ENCODE measurements around the gene MAD1L1.
A peak's percentile ranks its signal among the peaks of the same experiment; 100 is the strongest.
"Not testable (repeated sequence)": the region's sequence is repeated elsewhere in the genome, so short reads cannot be mapped to it uniquely, and the experiment has no call there.

Gene MAD1L1

DNA sequence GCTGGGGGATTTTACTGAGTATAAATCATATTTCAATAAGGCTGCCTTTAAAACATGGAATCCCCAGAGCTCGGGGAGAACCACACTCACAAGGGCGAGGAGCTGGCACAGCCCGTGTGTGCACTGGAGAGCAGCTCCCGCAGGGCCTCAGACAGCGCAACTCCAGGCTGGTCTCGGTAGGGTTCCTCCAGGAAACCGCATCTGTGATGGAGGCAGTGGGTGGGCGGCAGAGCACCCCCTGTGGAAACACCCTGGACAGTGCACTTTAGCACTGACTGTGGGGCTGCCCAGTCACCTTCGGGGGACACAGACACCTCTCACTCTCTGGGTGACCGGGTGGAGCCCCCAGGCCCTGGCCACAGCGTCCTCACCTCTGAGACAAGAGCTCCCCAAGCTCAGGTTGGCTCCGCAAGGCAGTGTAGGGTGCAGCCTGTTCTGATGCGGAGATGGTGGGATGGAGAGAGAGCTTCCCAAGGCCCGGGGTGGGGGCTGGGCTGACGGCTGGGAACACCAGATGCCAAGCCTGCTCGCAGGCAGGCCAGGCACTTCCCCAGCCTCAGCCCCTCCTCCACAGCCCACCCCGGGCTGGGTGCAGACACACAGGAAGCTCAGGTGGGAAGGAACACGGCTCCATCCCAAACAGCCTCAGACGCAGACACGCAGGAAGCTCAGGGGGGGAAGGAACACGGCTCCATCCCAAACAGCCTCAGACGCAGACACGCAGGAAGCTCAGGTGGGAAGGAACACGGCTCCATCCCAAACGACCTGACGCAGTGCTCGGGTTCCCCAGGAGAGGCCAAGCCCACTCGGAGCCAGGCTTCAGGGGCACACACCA, 224.4 kb downstream of the MAD1L1 start:
- DNase-seq = no peak

DNA sequence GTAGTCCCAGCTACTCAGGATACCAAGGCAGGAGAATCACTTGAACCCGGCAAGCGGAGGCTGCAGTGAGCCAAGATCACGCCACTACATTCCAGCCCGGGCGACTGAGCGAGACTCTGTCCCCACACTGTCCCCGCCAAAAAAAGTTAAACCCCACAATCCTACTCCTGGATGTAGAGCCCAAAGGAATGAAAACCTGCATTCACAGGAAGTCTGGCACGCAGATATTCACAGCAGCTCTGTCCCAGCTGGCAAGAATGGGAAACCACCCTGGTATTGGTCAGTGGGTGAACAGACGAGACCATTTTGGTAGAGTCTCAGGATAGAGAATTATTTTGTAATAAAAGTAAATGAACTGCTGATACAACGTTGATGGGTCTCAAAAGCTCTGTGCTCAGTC, 225.2 kb downstream of the MAD1L1 start:
- DNase-seq = no peak

DNA sequence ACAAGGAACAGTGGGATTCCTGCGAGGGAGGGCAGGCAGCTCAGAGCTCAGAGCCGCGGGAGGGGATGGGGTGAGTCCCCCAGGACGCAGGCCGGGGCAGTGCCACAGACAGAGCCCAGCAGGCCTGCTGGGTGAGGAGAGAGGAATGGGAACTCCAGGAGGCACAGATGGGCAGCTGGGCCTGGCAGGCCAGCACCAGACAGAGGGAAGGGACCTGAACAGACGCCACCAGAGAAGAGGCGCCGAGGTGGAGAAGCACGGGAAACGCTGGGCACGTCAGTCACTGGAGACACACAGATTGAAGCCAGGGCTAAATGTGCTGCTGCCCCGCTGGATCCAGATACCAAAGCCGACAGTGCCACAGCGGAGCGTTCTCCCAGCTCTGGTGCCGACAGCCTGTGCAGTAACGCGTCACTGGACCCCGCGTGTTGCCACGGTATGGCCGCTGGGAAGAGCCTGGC, 225.8 kb downstream of the MAD1L1 start:
- no peak for DNase-seq

DNA sequence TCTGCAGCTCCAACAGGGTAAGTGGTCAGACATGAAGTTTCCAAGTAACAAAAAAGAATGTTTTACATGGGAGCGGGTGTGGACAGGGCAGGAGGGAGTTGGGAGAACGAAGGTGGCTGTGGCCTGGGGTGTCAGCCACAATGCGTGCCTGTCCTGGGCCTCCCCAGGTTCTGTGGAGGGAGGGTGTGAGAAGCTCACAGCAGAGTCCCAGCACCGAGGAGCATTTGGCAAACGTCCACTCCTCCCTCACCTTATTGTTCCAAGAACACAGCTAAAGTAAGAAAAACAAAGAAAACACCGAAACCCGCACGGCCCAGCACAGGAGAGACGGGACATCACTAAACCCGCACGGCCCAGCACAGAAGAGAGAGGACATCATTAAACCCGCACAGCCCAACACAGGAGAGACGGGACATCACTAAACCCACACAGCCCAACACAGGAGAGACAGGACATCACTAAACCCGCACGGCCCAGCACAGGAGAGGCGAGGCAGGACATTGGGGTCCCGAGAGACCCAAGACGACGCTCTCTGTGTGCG, 226.4 kb downstream of the MAD1L1 start:
- no peak for DNase-seq

DNA sequence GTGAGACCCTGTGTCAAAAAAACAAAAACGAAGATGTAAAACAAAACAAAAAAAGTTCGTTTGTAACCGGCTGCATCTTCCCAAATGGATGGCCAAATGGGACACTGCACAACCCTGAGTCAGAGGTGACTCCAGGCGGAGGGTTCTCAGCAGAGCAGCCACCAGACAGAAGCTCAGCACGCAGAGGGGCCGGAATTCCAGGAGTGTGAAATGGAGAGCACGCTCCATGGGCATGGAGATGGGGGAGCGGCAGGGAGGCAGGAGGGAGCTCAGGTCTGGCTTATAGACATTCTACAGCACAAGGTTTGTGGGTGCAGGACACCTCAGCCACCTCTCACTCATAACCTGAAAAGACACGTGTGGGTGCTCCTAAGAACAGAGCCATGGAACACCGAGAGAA, 227.0 kb downstream of the MAD1L1 start:
- no peak for DNase-seq

DNA sequence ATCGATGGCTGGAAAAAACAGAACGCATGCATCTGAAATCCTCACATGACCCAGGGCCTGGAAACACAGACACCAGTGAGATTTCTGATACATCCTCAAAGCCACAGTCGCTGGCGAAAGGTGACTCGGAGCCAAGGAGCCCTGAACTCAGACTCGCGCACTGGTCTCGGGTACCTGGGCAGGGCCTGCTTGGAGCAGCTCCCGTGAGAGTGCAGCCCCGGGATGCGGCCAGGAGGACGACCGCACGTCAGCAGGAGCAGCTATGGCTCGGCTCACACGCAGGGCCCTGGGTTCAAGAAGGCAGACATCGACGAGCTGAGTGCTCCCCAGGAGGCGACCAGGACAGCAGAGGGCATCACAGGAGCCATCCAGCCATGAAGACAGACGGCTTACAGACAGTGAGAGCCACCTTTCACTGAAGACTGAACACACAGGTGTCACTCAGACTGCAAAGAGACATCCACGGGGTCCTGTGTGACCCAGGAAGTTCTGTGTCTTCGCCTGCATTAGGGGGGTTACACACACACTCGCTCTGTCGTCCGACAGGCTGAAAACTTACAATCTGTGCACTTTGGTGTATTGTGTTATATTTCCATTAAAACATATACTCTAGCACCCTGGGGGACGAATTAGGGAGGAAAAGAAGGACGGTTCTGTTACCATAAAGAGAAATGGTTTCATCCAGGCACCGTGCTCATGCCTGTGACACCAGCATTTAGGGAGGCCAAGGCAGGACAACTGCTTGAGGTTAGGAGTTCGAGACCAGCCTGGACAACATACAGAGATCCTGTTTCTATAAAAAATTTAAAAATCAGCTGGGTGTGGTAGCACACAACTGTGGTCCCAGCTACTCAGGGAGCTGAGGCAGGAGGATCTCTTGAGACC, 227.7 kb downstream of the MAD1L1 start:
- DNase-seq = no peak

DNA sequence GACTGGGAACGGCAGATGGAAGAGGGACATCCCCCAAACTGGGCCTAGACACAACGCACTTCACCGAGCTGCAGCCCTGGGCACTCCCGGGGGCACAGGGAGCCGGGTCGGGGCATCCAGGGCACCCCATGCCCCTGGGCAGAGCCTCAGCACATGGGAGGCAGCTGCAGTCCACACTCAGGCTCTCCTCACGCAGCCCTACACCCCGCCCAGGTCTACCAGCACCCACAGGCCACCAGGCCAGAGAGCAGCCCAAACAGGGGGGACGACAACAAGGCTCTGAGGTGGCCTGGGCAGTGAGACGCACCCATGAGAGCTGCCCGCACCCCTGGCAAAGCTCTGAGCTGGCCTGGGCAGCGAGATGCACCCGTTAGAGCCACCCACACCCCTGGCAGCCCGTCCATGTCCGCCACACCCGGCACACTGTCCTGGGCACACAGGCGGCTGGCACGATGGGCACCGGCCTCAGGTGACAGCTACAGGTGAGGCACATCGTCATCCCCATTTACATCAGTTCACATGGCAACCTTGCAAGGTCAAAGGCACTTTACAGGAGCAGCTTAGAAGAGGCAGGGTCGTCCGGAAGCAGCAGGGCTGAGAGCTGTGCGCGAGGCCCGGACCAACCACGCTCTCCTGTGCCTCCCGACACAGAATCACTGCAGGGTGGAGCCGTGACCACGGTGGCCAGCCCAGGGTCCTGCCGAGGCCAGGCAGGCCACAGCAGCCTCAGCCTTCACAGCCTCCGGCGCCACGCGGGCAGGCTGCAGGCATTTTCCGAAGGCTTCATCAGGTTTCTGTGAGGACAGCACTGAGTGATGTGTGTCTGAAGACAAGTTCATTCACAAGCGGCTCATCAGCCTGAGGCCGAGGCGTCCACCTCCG, 228.6 kb downstream of the MAD1L1 start:
- no peak for DNase-seq

DNA sequence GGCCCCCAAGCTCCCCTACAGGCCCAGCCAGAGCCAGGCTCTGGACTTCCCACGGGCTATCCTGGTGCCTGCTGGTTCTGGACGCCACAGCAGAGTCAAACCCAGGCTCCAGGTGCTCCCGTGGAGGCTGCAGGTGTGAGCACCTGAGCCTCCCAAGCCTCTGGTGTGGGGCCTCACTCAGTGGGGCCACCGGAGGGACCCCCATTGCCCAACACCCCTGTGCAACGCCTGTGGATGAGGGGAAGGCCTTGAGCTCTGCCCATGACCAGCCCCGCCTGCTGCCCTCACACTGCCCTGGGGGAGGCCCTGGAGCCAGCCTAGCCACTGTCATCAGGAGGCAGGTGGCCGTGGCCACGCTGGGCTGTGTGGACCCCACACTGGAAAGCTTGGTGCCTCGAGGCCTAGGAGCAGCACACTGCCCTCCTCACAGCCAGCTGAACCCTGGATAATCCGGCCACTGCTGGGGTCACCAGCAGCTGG, 229.3 kb downstream of the MAD1L1 start:
- no peak for DNase-seq

DNA sequence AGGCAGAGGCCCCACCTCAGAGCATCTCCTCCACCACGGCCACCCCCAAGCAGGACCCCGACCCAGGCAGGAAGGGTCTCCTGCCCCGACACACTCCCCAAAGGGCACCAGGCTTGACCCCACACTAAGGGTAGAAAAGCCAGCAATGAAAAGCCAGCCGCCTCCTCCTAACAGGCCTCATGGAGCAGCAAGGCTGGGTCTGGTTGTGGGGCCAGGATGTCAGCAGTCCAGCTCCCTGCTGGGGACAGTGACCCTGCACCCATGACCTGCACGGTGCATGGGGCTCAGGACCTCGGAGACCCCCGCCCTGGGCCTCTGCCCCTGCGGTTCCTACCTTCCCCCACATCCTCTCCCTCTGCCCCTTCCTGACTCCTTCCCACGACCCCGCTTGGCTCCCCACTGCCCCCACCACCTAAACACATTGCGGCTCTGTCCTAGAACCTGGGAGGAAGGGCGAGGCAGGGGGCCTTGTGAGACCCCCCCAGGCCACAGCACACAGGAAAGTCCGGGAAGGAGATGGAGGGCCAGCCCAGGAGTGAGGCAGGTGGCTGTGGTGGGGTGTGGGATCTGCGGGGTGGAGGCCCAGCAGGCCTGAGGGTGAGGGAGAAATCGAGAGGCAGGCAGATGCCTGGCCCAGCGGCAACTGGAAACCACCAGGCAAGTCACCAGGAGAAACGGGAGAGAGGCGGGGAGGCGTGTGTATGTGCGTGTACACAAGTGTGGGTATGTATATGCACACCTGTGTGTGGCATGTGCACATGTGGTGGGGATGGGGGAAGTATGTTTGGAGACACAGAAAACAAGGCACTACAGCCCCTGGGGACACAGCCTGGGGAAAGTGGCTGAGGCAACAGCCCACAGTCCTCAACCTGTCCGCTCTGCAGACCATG, 229.9 kb downstream of the MAD1L1 start:
- no peak for DNase-seq

DNA sequence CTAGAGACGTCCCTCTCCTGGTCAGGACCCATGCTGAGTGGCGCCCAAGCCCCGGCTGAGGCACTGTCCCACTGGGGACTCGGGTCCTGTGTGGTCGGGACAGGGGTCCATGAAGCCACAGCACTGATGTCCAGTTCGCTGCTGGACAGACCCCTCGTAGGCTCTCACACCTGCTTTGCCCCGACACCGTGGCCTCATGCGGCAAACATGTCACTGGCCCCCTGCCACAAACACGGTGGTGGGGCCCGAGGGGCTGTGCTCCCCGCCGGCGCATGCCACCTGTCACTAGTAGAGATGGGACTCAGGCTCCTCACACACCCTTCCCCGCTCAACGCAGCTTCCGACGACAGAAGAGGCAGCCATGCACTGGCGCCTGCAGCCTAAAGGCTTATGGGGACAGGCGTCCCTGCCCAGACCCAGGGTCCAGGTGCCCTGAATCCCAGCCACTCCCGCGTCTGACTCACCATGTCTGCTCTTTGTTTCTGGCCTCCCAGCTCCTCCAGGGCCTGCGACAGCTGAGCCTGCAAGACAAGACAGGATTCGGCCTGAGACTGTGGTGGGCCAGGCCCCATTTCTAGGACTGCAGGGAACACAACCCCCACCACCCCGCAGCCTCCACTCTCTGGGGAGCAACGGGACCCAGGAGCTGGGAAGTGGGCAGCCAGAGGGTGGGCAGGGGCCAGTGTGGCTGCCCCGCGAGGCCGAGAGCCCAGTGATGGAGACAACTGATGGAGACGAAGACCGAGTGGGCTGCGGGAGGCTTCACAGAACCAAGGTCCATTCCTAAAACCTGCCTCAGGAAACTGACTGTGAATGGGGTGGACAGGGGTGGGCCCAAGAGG, 230.9 kb downstream of the MAD1L1 start:
- no peak for DNase-seq

DNA sequence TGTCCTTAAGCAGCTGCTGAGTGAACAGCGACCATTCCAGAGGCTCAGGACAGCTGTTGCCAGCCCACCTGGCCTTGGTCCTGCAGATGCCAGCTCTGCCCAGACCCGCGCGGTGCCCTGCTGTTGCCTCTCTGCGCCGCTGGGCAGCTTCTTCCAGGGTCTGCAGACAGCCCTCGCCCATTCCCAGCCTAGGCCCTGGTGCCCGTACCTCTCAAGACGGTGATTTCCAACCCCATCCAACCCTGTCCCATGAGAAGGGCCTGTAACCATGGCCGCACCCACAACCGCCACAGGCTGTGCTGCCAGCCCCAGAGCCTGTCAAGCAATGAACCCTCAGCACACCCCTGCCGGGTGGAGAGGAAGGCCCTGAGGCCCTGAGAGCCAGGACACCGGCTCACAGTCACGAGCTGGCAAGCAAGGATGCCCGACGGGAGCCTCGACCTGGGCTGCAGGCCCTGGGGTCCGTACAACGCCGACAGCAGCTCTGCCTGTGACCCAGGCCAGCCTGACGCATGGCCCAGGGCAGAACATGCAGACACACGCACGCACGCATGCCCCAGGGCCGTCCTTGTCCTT, 231.9 kb downstream of the MAD1L1 start:
- no peak for DNase-seq

DNA sequence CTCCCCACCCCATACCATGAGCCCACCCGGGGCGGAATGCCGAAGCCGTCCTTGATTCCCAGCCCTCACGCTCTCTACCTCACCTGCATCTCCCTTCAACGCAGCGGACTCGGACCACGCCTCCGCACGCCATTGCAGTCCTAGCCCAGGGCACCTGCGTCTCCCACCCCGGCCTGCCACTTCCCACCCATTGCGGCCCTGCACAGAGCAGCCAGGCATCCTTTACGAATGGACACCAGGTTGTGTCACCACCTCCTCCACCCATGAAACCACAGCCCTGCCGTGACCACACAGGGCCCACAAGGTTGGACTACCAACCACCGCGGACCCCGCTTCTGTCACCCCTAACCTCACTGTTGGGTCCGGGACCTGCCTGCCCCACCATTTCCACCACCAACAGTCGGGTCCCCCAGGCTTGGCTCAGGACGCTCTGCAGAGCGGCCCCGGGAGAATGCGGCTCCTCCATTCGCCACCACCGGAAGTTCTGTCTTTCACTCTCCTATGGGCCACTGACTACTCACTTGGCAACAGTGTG, 232.5 kb downstream of the MAD1L1 start:
- no peak for DNase-seq

DNA sequence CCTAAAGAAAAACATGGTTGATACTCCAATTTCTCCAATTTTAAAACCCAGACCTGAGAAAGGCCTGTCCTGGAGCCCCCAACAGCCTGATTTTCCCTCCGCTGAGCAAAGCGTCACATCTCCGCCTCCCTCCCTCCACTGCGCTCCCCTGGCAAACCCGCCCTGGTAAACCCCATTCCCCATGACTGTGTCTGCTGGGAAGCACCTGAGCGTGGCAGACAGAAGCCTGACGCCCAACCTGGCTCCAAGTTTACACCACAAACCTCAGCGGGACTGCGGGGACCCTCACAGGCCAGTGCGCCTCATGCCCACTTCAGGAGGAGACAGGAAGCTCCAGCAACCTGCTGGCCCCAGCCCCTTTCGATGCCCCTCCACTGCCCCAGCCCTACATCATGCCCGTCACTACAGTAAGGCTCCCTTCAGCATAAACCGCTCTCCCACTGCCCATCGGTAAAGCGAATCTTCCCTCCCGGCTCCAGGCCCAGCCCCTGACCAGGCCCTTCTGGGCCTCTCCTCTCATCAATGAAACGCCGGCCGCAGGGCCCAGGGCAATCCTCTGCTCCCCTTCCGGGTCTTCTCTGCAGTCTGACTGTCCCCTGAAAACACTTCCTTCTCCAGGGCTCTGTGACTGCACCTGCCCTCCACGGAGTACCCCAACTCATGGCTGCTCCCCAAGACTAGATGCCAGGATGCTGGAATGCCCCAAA, 233.3 kb downstream of the MAD1L1 start:
- DNase-seq = no peak

DNA sequence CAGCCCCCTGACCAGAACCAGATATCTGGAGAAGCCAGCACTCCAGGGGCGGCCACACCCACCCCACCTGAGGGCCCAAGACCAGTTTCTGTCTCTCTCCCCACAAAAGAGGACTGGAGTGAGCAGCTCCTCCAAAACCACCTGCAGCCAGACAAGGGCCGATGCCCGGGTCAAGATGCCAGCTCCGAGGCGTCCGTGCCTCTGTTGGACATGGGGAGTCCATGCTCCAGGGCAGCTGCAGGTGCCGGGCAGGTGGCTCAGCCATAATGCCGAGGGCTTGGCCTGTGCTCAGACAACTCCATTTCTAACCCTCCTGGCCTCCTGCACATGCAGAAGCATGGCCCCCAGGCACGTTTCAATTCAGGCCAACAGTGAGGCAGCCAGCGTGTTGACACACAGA, 234.6 kb downstream of the MAD1L1 start:
- DNase-seq = no peak

DNA sequence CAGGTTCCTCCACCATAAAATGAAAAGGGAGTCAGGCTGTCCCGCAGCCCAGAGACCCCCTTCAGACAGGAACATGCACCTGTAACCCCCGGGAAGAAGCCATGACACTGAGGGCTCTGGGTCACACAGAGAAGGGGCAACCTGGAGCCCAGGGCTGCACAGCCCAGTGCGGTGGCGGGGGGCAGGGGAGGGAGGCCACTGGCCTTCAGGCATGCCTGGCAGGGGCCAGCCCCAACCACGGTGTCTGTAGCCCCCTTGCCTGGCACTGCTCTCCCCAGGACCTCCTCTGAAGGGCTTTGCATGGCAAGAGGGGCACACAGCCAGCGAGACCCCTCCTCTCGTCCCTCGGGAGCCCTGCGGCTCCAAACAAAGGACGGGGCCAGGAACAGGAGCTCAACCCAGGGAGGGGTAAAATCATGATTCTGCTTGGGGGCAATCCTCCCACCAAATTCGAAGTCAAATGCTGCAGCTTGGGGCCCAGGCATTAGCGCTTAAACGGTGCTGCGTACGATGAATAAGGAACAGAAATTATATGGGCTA, 235.1 kb downstream of the MAD1L1 start:
- no peak for DNase-seq

DNA sequence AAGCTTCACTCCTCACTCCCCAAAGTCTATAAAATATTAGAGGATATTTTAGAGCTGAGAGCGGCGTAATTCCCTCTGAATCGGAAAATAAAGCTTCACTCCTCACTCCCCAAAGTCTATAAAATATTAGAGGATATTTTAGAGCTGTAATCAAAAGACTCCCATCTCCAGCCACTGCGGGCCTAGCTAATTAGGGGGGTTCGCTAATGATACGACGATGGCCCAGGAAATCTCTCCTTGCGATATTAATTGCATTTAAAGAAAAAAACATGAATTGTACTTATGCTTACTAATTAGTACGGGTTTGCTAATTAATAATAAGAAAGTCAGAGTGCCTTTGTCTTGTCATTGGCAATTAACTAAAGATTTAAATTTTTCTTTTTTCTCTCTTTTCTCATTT, 235.9 kb downstream of the MAD1L1 start:
- DNase-seq = no peak

DNA sequence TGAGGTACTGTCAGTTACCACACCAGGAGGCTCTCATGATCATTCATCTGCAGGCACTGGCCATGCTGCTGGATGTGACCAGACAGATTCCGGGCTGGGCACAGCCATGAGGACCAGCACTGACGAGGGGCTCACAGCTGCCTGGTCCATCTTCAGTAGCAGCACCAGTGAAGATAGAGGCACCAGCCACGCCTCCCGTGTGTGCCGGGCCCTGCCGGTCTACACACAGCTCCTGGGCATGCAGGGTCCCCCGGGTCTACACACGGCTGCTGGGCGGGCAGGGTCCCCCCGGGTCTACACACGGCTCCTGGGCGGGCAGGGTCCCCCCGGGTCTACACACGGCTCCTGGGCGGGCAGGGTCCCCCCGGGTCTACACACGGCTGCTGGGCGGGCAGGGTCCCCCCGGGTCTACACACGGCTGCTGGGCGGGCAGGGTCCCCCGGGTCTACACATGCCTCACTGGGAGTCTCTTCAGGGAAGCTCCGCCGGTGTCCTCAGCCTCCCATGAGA, 236.8 kb downstream of the MAD1L1 start:
- not testable (repeated sequence) for DNase-seq

DNA sequence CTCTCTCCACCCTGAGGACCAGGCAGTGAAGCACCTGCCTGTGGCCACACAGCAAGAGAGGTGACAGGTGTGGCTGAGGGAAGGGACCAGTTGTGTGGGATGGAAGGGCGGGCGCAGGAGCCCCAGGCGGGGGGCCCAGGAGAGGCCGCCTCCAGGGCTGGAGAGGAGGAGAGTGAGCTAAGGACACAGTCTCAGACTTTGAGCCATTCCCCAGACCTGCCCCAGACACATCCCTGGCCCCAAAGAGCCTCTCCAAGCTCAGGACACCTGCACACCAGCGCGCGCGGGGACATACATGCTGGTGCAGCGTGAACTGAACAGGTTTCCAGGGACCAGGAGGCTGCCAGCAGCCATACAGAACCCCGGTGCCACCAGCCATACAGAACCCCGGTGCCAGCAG, 237.3 kb downstream of the MAD1L1 start:
- peak; percentile 36 for DNase-seq

DNA sequence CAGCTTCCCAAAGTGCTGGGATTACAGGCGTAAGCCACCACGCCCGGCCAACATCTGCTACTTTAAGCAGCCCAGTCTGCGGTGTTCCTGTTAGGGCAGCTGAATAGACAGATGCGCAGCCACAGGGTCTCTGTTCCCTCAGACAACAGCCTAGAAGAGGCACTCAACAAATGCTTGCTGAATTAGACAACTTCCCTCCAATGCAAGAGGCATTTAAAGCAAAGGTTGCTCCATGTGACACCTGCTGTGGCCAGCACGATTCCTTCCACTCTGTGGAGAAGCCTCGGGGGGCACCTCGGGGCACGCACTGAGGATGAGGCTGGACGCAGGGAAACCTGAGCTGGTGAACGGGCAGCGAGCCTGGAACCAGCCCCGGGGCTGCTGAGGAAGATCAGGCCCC, 237.8 kb downstream of the MAD1L1 start:
- DNase-seq = peak; percentile 61

Data from NCI-H774 (cell line).